Measurements from ENCODE around the gene PAQR7. TPM values are rescaled to one million over a fixed set of nuclear protein-coding genes. Genes with fewer than 3 reads are reported as not detected.
A peak's percentile ranks its signal among the peaks of the same experiment; 100 is the strongest.

PAQR7 gene
- polyA plus RNA-seq, 1 experiment, result 12.6 TPM

DNA sequence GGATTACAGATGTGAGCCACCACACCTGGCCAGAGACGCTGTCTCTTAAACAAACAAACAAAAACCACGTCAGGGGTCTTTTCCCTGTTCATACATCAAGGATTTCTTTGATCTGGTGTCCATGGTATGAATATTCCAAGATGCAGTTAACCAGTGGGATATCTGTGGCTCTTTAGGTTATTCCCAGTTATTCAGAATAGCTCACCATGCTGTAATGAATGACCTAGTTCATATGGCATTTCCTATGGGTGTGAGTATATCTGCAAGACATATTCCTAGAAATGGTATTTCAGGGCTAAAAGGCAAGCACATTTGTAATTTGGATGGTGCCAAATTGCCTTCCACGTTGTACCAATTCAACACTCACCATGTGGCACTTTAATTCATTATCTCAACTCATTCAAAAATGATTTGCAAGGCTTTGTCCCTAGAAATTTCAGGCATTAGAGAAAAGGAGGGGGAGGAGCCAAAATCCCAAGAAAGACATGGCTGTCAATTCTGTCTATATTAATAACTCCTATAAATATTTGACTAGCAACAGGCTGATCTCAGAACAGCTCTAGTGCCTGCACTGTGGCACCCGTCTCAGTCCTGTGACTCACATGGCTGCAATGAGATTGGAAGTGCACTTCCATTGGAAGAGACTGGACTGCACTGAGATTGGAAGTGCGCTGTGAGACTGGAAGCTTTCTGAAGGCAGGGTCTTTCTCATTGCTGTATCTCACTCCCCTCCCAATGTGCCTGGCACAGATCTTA is 36.7 kb upstream of the PAQR7 start:
- DNase-seq (ENCODE audit: low read depth), result peak; percentile 36
- H3K27me3 ChIP-seq (ENCODE audit: control insufficient read depth, insufficient read depth, low read length), result no peaks in the 10 kb centered on the region
- ChIA-PET CTCF (interaction anchor here (1.3 to 2.6 kb wide), 4 partner anchors 10 to 85 kb away, joined by 4 to 8 read pairs (median 6); partner anchors contain the start of gene PAFAH2), POLR2A (no interaction called here)
- H3K4me3 ChIP-seq (ENCODE audit: low read depth, low read length), result no peak overlapping the region
- TF ChIP-seq, protein P1, sequence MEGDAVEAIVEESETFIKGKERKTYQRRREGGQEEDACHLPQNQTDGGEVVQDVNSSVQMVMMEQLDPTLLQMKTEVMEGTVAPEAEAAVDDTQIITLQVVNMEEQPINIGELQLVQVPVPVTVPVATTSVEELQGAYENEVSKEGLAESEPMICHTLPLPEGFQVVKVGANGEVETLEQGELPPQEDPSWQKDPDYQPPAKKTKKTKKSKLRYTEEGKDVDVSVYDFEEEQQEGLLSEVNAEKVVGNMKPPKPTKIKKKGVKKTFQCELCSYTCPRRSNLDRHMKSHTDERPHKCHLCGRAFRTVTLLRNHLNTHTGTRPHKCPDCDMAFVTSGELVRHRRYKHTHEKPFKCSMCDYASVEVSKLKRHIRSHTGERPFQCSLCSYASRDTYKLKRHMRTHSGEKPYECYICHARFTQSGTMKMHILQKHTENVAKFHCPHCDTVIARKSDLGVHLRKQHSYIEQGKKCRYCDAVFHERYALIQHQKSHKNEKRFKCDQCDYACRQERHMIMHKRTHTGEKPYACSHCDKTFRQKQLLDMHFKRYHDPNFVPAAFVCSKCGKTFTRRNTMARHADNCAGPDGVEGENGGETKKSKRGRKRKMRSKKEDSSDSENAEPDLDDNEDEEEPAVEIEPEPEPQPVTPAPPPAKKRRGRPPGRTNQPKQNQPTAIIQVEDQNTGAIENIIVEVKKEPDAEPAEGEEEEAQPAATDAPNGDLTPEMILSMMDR (IDR thresholded peaks at IDR 0.05; ENCODE audit: insufficient read depth, low read depth, low read length), result no peak
- H3K36me3 ChIP-seq (ENCODE audit: control insufficient read depth, insufficient read depth, low read length), result no peaks in the 10 kb centered on the region

DNA sequence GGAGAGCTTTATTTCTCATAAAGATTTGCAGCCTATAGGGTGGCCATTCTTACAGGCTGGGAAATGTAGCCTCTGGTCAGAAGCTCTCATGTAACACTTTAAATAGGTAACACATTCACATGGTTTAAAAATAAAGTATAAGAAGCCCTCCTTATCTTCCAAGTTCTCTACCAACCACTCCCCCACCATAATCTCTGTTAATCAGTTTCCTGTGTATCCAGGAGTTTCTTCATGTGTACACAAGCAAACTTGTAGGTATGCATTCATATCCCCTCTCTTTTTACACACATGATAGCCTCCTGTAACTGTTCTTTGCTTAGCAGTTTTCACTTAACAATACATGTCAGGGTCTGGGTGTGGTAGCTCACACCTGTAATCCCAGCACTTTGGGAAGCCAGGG is 35.7 kb upstream of the PAQR7 start:
- Histone ChIP-seq H3K27me3 (ENCODE audit: control insufficient read depth, insufficient read depth, low read length) (no peaks in the 10 kb centered on the region), H3K4me3 (ENCODE audit: low read depth, low read length) (no peak overlapping the region), H3K36me3 (ENCODE audit: control insufficient read depth, insufficient read depth, low read length) (no peaks in the 10 kb centered on the region)
- CTCF ChIA-PET, result interaction anchor here (2.6 kb wide), 1 partner anchor 87 kb away, joined by 8 read pairs; the partner anchor contains the start of gene PAFAH2
- POLR2A ChIA-PET, result no interaction called here
- DNase-seq (ENCODE audit: low read depth), result no peak
- TF ChIP-seq, protein P1 (IDR thresholded peaks at IDR 0.05; ENCODE audit: insufficient read depth, low read depth, low read length), result no peak

DNA sequence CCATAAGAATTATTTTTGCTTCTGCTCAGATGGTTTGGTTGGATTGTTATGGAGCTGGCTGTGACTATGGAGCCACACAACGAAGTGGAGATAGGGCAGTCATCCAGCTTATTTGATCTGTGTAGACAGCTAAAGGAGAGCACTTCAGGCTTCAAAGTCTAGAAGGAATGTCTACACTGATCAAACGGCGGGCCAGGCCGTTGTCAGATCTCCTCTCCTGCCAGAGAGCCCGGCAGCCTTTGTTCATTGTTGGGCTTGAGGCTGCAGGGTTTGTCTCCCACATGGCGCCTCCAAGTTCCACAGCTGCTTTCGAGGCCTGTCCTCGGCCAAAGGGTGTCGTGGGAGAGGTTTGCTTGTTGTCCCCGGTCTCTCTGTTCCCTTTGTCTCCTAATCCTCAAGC is 33.5 kb upstream of the PAQR7 start:
- Histone ChIP-seq H3K36me3 (ENCODE audit: control insufficient read depth, insufficient read depth, low read length) (no peaks in the 10 kb centered on the region), H3K27me3 (ENCODE audit: control insufficient read depth, insufficient read depth, low read length) (no peaks in the 10 kb centered on the region), H3K4me3 (ENCODE audit: low read depth, low read length) (no peak overlapping the region)
- ChIA-PET CTCF (interaction anchor here (1.9 kb wide), 1 partner anchor 13 kb away, joined by 9 read pairs; no protein-coding TSS in a partner anchor), POLR2A (no interaction called here)
- DNase-seq (ENCODE audit: low read depth), result no peak
- TF ChIP-seq, protein P1 (IDR thresholded peaks at IDR 0.05; ENCODE audit: insufficient read depth, low read depth, low read length), result no peak

DNA sequence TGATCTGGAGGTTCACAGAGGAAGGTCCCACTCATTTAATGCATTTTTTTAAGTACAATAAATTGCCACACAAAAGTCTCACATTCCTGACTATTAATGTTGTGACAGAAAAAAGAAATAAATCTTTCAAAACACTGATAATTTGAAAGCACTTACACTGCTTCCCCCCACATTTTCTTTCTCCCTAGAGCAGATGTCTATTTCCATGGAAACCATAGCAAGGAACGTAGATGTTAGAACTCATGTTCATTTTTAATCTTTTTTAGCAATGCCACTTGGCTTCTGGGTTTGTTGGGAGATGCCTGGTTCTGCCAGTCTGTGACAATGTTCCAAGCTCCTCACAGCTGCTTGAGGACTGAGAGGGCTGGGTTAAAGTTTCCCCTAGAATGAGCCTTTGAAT is 32.7 kb upstream of the PAQR7 start:
- TF ChIP-seq, protein P1 (IDR thresholded peaks at IDR 0.05; ENCODE audit: insufficient read depth, low read depth, low read length), result no peak
- DNase-seq (ENCODE audit: low read depth), result no peak
- Histone ChIP-seq H3K4me3 (ENCODE audit: low read depth, low read length) (no peak overlapping the region), H3K27me3 (ENCODE audit: control insufficient read depth, insufficient read depth, low read length) (no peaks in the 10 kb centered on the region), H3K36me3 (ENCODE audit: control insufficient read depth, insufficient read depth, low read length) (no peaks in the 10 kb centered on the region)
- ChIA-PET CTCF (interaction anchor here (1.9 kb wide), 1 partner anchor 12 kb away, joined by 9 read pairs; no protein-coding TSS in a partner anchor), POLR2A (no interaction called here)

DNA sequence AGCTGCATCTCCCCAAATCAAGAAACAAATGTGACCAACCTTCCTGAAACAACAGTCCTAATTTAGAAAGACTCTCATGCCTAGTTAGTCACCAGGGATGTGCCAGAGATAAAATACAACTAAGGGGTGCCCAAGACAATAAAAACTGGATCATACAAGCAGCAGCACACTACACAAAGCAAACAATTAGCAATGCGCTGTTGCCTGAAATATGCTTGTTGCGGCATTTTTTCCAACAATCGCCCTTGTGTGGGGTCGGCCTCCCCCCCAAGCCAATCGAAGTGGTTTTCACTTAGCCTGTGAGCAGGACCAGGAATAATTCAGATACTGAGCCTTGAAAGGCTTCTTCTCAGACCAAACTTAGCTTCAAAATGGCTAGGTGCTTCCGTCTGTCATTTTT is 32.1 kb upstream of the PAQR7 start:
- H3K4me3 ChIP-seq (ENCODE audit: low read depth, low read length), result no peak overlapping the region
- no peaks in the 10 kb centered on the region for H3K36me3 ChIP-seq (ENCODE audit: control insufficient read depth, insufficient read depth, low read length)
- TF ChIP-seq, protein P1 (IDR thresholded peaks at IDR 0.05; ENCODE audit: insufficient read depth, low read depth, low read length), result no peak
- no peaks in the 10 kb centered on the region for H3K27me3 ChIP-seq (ENCODE audit: control insufficient read depth, insufficient read depth, low read length)
- ChIA-PET CTCF (interaction anchor here (1.9 to 13.9 kb wide), 2 partner anchors 12 to 92 kb away, joined by 9 to 308 read pairs; partner anchors contain the start of gene PAFAH2), POLR2A (no interaction called here)
- no peak for DNase-seq (ENCODE audit: low read depth)
